Astrocyte of the cerebellum (primary cell): Measurements from ENCODE around the gene LINGO1.

Experiments used
- DNase-seq: peaks from one replicate; pipeline ENCODE4 v3.0.0-alpha.2; 2011; ENCODE audit warnings: low read depth
- H3K4me3 ChIP-seq: 2 replicates; pipeline ENCODE4 v1.5.1; 2011; ENCODE audit warnings: mild to moderate bottlenecking, low read depth, low read length, moderate library complexity
- in situ Hi-C: cut with HindIII; loops from 2 replicates; pipeline ENCODE4 v1.10.0; 2017; ENCODE audit warnings: low sequenced_read_pairs
- TF ChIP-seq, protein P1 (sequence below): IDR thresholded peaks from 2 replicates; pipeline ENCODE4 v1.5.1; 2012; ENCODE audit warnings: low read length, low read depth, moderate library complexity, mild to moderate bottlenecking; ENCODE audit errors: missing control alignments

Gene LINGO1

DNA sequence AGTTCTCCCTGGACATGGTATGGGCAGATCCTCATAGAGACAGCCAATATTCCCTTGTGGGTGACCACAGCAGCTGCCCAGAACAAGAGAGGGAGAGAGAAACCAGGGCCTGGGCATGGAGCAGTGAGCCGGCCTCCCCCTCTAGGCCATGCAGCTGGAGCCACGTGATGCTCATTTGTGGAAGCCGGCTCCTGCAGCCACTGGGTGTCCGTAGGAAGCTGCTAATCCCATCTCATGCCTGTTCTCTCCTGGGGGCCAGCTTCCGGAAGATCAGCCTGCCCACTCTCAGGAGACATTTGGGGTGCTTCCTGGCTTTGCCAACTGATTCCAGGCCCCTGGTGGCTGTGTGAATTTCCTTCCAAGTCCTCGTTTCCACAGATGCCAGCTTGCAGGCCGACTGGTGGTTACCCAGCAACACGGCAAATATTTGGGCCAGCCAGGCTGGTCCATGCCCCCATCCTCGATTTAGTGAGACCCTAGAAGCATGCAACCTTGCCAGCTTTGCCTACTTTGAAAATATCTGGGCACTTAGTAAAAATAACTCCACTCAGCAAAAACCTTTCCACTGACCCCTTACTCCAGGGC is 55.3 kb downstream of the LINGO1 start:
- DNase-seq, result no peak
- in situ Hi-C loops, result no loop called here
- no peak overlapping the region for H3K4me3 ChIP-seq
- TF ChIP-seq, protein P1, sequence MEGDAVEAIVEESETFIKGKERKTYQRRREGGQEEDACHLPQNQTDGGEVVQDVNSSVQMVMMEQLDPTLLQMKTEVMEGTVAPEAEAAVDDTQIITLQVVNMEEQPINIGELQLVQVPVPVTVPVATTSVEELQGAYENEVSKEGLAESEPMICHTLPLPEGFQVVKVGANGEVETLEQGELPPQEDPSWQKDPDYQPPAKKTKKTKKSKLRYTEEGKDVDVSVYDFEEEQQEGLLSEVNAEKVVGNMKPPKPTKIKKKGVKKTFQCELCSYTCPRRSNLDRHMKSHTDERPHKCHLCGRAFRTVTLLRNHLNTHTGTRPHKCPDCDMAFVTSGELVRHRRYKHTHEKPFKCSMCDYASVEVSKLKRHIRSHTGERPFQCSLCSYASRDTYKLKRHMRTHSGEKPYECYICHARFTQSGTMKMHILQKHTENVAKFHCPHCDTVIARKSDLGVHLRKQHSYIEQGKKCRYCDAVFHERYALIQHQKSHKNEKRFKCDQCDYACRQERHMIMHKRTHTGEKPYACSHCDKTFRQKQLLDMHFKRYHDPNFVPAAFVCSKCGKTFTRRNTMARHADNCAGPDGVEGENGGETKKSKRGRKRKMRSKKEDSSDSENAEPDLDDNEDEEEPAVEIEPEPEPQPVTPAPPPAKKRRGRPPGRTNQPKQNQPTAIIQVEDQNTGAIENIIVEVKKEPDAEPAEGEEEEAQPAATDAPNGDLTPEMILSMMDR, result no peak

DNA sequence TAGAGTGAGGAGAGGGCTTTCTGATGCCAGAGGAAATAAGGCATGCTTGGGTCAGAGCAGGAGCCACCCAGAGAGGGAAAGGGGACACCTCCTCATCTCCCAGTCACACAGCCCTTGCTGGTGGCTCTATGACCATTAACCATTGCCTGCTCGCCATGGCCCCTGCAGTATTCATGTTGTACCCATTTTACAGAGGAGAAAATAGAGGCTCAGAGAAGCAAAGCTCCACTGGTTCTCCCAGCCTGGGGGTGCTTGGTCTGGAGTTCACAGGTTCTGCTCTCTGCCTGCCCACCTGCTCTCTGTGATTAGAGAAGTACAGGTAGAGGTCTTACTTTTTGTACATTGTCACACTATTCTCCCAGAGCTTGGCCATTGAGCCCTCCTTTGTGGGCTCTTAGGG is 56.2 kb downstream of the LINGO1 start:
- TF ChIP-seq, protein P1, result no peak
- no peak overlapping the region for H3K4me3 ChIP-seq
- in situ Hi-C loops, result no loop called here
- no peak for DNase-seq

DNA sequence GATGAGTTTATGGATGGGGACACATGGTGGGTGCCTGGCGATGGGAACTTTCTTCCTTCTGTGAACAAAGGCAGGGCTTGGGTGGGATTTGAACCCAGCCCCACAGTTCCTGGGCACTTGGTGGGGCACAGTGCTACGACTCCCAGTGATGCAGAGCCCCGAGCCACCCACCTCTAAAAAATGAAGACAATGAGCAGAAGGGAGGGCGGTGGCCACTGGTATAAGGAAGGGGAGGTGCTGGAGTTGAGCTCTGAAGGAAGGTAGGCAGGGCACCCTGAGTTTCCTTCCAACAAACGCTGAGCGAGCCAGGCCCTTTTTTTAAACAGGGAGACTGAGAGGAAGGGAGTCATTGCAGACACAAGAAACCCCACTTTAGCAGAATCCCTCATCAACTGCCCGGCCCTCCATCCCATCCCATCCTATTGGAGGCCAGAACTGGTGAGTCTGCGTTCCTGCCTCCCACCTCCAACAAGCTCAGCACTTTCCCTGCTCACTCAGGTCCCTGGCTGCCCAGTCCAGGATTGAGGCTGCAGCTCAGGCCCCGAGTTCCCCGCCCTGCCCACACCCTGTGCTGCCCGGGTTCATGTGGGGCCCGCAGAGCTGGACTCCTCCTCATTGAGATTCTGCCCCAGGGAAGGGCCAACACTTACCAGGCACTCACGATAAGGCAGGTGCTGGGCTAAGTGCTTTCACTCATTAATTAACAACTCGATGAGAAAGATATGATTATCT is 57.3 kb downstream of the LINGO1 start:
- in situ Hi-C loops, result no loop called here
- H3K4me3 ChIP-seq, result no peak overlapping the region
- TF ChIP-seq, protein P1, result no peak
- DNase-seq, result no peak

DNA sequence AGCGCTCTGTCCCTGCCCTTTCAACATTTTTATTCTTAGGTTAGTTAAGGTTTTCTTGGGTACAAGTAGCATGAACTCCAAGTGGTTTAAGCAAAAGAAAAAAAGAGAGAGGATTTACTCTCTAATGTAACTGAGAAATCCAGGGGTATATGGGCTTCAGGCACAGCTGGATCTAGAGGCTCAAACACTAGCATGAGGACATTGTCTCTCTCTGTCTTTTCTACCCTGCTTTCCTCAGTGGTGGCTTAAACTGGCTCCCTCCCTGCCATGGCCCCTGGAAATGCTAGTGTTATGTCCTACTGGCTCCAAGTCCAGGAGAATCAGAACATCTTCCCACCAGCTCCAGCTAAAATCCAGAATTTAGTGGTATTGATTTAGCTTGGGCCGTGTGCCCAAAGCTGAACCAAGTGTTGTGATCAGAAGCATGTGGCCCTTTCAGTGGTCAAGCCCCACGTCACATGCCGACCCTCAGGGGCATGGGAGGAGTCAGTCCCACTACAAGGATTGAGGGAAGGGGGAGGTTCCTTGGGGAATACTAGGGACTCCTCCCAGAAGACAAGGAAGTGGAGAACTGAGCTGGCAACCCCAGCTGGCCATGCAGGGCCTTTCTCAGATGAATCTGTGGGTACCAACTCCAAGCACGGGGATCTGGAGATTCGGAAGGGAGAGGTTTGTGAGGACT is 58.0 kb downstream of the LINGO1 start:
- TF ChIP-seq, protein P1, result no peak
- no peak overlapping the region for H3K4me3 ChIP-seq
- in situ Hi-C loops, result no loop called here
- no peak for DNase-seq

- no peak for DNase-seq
- TF ChIP-seq, protein P1, result no peak
- in situ Hi-C loops, result no loop called here
- H3K4me3 ChIP-seq, result no peak overlapping the region
Observed at GRCh38 chr15:77573802-77574201, 58.9 kb downstream of the LINGO1 start.

- TF ChIP-seq, protein P1, result no peak
- no peak for DNase-seq
- in situ Hi-C loops, result no loop called here
- H3K4me3 ChIP-seq, result no peak overlapping the region
Observed at GRCh38 chr15:77572186-77572585, 60.5 kb downstream of the LINGO1 start.
